ENCODE results near the gene FHIT.

Gene FHIT

GRCh38 chr3:60096403-60096802 is 1154.8 kb downstream of the FHIT start:
- H3K4me3 ChIP-seq (ENCODE audit: low read depth, low read length) = no peak overlapping the region
- TF ChIP-seq, protein P1, sequence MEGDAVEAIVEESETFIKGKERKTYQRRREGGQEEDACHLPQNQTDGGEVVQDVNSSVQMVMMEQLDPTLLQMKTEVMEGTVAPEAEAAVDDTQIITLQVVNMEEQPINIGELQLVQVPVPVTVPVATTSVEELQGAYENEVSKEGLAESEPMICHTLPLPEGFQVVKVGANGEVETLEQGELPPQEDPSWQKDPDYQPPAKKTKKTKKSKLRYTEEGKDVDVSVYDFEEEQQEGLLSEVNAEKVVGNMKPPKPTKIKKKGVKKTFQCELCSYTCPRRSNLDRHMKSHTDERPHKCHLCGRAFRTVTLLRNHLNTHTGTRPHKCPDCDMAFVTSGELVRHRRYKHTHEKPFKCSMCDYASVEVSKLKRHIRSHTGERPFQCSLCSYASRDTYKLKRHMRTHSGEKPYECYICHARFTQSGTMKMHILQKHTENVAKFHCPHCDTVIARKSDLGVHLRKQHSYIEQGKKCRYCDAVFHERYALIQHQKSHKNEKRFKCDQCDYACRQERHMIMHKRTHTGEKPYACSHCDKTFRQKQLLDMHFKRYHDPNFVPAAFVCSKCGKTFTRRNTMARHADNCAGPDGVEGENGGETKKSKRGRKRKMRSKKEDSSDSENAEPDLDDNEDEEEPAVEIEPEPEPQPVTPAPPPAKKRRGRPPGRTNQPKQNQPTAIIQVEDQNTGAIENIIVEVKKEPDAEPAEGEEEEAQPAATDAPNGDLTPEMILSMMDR (IDR thresholded peaks at IDR 0.05; ENCODE audit: low read depth, low read length) = no peak

- TF ChIP-seq, protein P1 (IDR thresholded peaks at IDR 0.05; ENCODE audit: low read depth, low read length) = no peak
- no peak overlapping the region for H3K4me3 ChIP-seq (ENCODE audit: low read depth, low read length)
These were observed 1155.3 kb downstream of the FHIT start for GRCh38 chr3:60095930-60096329.

DNA sequence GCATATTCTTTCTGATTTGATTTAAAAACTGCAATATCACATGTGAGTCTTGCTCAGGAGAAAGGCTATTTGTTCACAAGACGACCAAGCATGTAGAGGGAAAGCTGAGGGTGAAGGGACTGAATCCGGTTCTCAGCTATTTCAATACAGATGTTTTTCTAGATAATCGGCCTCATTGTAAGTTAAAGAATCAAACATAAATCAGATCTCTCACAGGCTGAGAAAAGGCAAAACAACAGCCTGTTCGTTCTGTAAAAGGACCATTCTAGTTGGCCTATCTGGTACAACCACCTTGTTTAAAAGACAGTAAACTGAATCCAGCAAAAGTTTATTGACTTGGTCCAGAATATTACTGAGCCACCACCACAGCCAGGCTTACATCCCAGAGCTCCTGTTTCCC is 1155.7 kb downstream of the FHIT start:
- H3K4me3 ChIP-seq (ENCODE audit: low read depth, low read length) = no peak overlapping the region
- TF ChIP-seq, protein P1 (IDR thresholded peaks at IDR 0.05; ENCODE audit: low read depth, low read length) = no peak

DNA sequence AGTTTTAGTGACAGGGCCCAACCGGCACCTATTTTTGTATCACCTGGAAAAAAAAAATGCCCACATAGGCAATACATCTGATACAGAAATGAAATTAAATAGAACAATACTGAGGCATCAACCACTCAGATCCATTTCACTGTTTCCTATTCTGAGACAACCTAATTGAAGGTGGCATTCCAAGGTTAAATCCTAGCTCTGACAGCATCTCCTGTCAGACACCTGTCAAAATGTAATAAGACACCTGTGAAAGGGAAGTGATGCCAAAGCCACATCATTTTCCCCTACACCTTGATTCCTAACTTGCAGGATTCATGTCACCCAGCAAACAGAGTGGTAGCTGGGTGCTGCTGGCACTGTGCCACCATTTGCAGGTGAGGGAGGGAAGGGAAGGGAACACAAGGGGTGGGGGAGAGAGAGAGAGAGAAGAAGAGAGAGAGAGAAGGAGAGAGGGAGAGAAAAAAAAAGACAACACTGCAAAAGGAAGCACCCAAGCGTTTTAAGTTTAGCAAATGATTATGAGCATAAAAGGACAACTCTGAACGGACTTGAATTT is 1156.8 kb downstream of the FHIT start:
- no peak overlapping the region for H3K4me3 ChIP-seq (ENCODE audit: low read depth, low read length)
- TF ChIP-seq, protein P1 (IDR thresholded peaks at IDR 0.05; ENCODE audit: low read depth, low read length) = no peak

DNA sequence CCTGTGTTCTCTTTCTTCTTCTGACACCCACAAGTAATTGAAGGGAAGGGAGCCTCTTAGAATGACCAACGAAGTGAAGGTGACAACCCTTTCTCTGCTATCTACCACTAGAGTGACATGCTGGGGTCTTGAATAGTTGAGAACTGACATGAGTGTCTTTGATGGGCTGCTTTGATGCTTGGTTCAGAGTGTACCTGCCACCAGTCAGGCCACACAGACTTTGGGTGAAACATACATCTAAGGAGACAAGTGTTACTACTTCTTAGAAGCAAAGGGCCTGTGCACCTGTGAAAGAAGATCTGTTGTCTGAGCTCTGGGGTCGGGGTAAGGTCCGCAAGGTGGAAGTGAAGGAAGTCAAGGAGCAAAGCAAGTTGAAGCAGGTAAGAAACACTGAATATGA is 1160.7 kb downstream of the FHIT start:
- TF ChIP-seq, protein P1 (IDR thresholded peaks at IDR 0.05; ENCODE audit: low read depth, low read length) = no peak
- H3K4me3 ChIP-seq (ENCODE audit: low read depth, low read length) = no peak overlapping the region

- H3K4me3 ChIP-seq (ENCODE audit: low read depth, low read length) = no peak overlapping the region
- TF ChIP-seq, protein P1 (IDR thresholded peaks at IDR 0.05; ENCODE audit: low read depth, low read length) = no peak
These were observed 1164.4 kb downstream of the FHIT start for GRCh38 chr3:60086811-60087210.

GRCh38 chr3:60085649-60086048 is 1165.6 kb downstream of the FHIT start:
- TF ChIP-seq, protein P1 (IDR thresholded peaks at IDR 0.05; ENCODE audit: low read depth, low read length) = no peak
- H3K4me3 ChIP-seq (ENCODE audit: low read depth, low read length) = no peak overlapping the region
